Measurements from ENCODE around the gene CHRND.

DNA sequence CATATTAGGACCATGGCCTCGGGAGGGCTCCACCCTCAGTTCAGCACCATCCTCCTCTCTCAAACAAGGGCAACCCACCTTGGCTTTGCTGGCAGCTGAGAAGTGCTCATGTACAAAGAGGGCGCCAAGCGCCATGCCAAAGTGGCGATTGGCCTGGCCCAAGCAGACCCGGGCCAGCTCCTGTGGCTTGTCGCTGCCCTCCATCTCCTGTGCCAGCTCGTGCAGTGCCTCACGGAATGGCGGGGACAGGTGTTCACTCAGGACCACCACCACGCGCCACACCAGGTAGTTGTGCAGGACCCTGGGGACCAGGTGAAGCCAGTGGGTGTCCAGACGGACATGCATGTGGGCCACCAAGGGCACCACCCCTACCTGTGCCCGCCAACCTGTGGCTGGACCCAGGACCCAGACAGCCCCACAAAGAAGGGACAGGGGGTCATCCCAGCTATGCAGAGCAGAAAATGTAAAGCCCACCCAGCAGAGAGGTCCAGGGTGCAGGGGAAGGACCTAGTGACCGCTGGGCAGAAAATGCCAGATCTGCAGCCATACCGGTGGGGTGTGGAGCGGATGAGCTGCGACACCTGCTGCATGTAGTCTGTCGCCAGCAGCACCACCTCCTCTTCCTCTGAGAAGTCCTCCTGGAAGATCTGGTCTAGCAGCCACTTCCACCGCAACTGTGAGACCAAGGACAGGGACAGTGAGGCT is 41.9 kb upstream of the CHRND start:
- TF ChIP-seq, protein P1, sequence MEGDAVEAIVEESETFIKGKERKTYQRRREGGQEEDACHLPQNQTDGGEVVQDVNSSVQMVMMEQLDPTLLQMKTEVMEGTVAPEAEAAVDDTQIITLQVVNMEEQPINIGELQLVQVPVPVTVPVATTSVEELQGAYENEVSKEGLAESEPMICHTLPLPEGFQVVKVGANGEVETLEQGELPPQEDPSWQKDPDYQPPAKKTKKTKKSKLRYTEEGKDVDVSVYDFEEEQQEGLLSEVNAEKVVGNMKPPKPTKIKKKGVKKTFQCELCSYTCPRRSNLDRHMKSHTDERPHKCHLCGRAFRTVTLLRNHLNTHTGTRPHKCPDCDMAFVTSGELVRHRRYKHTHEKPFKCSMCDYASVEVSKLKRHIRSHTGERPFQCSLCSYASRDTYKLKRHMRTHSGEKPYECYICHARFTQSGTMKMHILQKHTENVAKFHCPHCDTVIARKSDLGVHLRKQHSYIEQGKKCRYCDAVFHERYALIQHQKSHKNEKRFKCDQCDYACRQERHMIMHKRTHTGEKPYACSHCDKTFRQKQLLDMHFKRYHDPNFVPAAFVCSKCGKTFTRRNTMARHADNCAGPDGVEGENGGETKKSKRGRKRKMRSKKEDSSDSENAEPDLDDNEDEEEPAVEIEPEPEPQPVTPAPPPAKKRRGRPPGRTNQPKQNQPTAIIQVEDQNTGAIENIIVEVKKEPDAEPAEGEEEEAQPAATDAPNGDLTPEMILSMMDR (IDR thresholded peaks at IDR 0.05; ENCODE audit: poor library complexity), result no peak
- TF ChIP-seq EZH2phosphoT487 (IDR thresholded peaks at IDR 0.05; ENCODE audit: low read depth, severe bottlenecking, unreplicated experiment), result no peak
